ENCODE results near the gene TMEM108. TPM values are rescaled to one million over a fixed set of nuclear protein-coding genes. Genes with fewer than 3 reads are reported as not detected.

TMEM108 gene
- total RNA-seq, 4 donors from 2014 or later: 1.1 to 3.2 TPM; not detected in 2

DNA sequence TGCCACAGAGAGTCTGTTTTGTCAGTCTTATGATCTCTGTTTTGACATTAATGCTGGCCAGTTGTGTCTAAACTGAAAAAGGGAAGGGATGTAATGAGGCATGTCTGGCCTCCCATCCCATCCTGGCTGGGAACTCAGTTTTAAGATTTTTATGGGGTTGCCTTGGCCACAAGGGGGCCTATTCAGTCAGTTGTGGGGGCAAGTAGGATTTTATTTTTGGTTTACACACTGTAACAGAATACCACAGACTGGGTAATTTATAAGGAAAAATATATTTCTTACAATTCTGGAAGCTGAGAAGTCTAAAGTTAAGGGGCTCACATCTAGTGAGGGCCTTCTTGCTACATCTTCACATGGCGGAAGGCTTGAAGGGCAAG is 129.8 kb downstream of the TMEM108 start:
- peaks cover 0 to 2% of the 10 kb centered on the region in 2 donors for H3K9me3 ChIP-seq
- DNase-seq: no peak
- H3K36me3 ChIP-seq: no peaks in the 10 kb centered on the region
- H3K4me3 ChIP-seq: no peak overlapping the region
- no peaks in the 10 kb centered on the region for H3K4me1 ChIP-seq
- TF ChIP-seq, protein P1, sequence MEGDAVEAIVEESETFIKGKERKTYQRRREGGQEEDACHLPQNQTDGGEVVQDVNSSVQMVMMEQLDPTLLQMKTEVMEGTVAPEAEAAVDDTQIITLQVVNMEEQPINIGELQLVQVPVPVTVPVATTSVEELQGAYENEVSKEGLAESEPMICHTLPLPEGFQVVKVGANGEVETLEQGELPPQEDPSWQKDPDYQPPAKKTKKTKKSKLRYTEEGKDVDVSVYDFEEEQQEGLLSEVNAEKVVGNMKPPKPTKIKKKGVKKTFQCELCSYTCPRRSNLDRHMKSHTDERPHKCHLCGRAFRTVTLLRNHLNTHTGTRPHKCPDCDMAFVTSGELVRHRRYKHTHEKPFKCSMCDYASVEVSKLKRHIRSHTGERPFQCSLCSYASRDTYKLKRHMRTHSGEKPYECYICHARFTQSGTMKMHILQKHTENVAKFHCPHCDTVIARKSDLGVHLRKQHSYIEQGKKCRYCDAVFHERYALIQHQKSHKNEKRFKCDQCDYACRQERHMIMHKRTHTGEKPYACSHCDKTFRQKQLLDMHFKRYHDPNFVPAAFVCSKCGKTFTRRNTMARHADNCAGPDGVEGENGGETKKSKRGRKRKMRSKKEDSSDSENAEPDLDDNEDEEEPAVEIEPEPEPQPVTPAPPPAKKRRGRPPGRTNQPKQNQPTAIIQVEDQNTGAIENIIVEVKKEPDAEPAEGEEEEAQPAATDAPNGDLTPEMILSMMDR (IDR thresholded peaks at IDR 0.05): no peak
- no peak for TF ChIP-seq POLR2A (IDR thresholded peaks at IDR 0.05)
- no peaks in the 10 kb centered on the region for H3K27me3 ChIP-seq
- H3K27ac ChIP-seq: no peak overlapping the region
- intact Hi-C loops (cut with DNase I; ENCODE audit: low total_unique reads): no loop called here

GRCh38 chr3:133169331-133170068 is 131.3 kb downstream of the TMEM108 start:
- TF ChIP-seq, protein P1 (IDR thresholded peaks at IDR 0.05): no peak
- no peak for TF ChIP-seq POLR2A (IDR thresholded peaks at IDR 0.05)
- Histone ChIP-seq H3K27me3 (no peaks in the 10 kb centered on the region), H3K36me3 (no peaks in the 10 kb centered on the region), H3K4me3 (no peak overlapping the region), H3K4me1 (no peaks in the 10 kb centered on the region), H3K27ac (no peak overlapping the region), H3K9me3 (peaks cover 0 to 7% of the 10 kb centered on the region in 2 donors)
- no peak for DNase-seq
- intact Hi-C loops (cut with DNase I; ENCODE audit: low total_unique reads): no loop called here

DNA sequence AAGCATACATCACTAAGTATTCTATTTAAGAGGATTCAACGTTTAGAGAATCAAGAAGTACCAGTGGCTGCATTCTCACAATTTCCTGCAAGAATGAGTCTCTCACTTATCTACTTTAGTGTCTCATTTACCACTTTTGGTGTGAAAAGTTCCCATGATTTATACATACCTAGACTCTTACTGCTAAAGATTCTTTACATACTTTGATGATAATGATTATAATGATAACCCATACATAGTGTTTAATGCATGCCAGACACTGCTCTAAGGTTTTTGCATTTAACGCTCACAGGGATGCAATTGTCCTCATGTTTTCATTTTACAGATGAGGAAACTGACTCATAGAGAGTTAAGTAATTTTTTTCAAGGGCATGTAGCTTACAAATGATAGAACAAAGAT is 133.6 kb downstream of the TMEM108 start:
- intact Hi-C loops (cut with DNase I; ENCODE audit: low total_unique reads): no loop called here
- no peaks in the 10 kb centered on the region for H3K36me3 ChIP-seq
- DNase-seq: no peak
- H3K4me3 ChIP-seq: no peak overlapping the region
- H3K4me1 ChIP-seq: no peaks in the 10 kb centered on the region
- no peaks in the 10 kb centered on the region for H3K27me3 ChIP-seq
- TF ChIP-seq, protein P1 (IDR thresholded peaks at IDR 0.05): no peak
- no peak for TF ChIP-seq POLR2A (IDR thresholded peaks at IDR 0.05)
- H3K27ac ChIP-seq: no peak overlapping the region
- peaks cover 0 to 7% of the 10 kb centered on the region in 2 donors for H3K9me3 ChIP-seq

DNA sequence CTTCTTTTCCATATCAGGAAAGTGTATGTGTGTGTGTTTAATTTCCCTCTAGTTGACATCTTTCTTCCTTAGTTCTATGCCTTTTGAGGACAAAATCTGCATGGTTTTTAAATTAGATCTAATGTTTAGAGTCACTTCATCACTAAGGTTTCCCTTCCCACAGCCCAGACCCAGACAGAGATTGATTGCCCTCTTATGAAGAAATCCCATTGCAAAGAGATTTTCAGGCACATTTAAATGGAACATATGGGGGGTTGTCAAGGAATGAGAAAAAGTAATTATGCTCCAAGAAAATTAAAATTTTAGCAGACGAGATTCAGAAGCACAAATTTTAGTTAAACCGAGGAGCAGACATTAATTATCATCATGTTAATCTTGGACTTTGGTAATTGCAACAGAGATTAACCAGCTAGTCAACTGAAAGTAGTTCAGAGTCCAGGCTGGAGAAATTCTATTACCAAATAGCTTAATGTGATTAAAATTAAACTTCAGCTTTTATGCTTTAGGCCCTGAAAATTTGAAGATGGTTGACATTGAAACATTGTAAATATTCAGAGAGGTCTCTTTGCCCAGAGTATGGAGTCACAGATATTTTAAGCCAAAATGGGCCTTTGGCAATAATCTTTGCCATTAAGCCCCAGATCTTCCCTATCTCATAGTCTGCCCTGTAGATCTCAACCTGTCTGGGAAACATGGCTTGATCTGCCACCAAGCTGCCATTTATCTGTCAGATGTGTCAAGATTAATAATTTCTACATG is 143.4 kb downstream of the TMEM108 start:
- DNase-seq: no peak
- Histone ChIP-seq H3K4me3 (no peak overlapping the region), H3K36me3 (no peaks in the 10 kb centered on the region), H3K27me3 (no peaks in the 10 kb centered on the region), H3K27ac (no peak overlapping the region), H3K9me3 (no peaks in the 10 kb centered on the region), H3K4me1 (no peaks in the 10 kb centered on the region)
- TF ChIP-seq, protein P1 (IDR thresholded peaks at IDR 0.05): no peak
- TF ChIP-seq POLR2A (IDR thresholded peaks at IDR 0.05): no peak
- intact Hi-C loops (cut with DNase I; ENCODE audit: low total_unique reads): no loop called here

GRCh38 chr3:133187870-133188379 is 149.7 kb downstream of the TMEM108 start:
- H3K9me3 ChIP-seq: no peaks in the 10 kb centered on the region
- no peaks in the 10 kb centered on the region for H3K4me1 ChIP-seq
- DNase-seq: no peak
- no peak overlapping the region for H3K4me3 ChIP-seq
- H3K27ac ChIP-seq: no peak overlapping the region
- intact Hi-C loops (cut with DNase I; ENCODE audit: low total_unique reads): no loop called here
- TF ChIP-seq POLR2A (IDR thresholded peaks at IDR 0.05): no peak
- TF ChIP-seq, protein P1 (IDR thresholded peaks at IDR 0.05): no peak
- H3K27me3 ChIP-seq: no peaks in the 10 kb centered on the region
- H3K36me3 ChIP-seq: no peaks in the 10 kb centered on the region
